ENCODE measurements around the gene BARD1. TPM values are rescaled to one million over a fixed set of nuclear protein-coding genes. Genes with fewer than 3 reads are reported as not detected.

BARD1 gene
- total RNA-seq, 1 donor: 41.0 TPM

GRCh38 chr2:214774108-214774507, 35.4 kb downstream of the BARD1 start:
- H3K4me3 ChIP-seq (ENCODE audit: low read depth, low read length): no peak overlapping the region
- DNase-seq (ENCODE audit: low read depth): peak; percentile 25
- no peak for TF ChIP-seq CTCF (IDR thresholded peaks at IDR 0.05; ENCODE audit: insufficient read depth, low read depth, low read length)

GRCh38 chr2:214772443-214773015, 37.0 kb downstream of the BARD1 start:
- H3K4me3 ChIP-seq (ENCODE audit: low read depth, low read length): no peak overlapping the region
- no peak for TF ChIP-seq CTCF (IDR thresholded peaks at IDR 0.05; ENCODE audit: insufficient read depth, low read depth, low read length)
- no peak for DNase-seq (ENCODE audit: low read depth)

- H3K4me3 ChIP-seq (ENCODE audit: low read depth, low read length): no peak overlapping the region
- TF ChIP-seq CTCF (IDR thresholded peaks at IDR 0.05; ENCODE audit: insufficient read depth, low read depth, low read length): no peak
- DNase-seq (ENCODE audit: low read depth): no peak
Observed at GRCh38 chr2:214765180-214765579, 44.3 kb downstream of the BARD1 start.

- no peak overlapping the region for H3K4me3 ChIP-seq (ENCODE audit: low read depth, low read length)
- no peak for DNase-seq (ENCODE audit: low read depth)
- no peak for TF ChIP-seq CTCF (IDR thresholded peaks at IDR 0.05; ENCODE audit: insufficient read depth, low read depth, low read length)
Observed at GRCh38 chr2:214753455-214753854, 56.0 kb downstream of the BARD1 start.

GRCh38 chr2:214750529-214750928, 59.0 kb downstream of the BARD1 start:
- H3K4me3 ChIP-seq (ENCODE audit: low read depth, low read length): no peak overlapping the region
- no peak for TF ChIP-seq CTCF (IDR thresholded peaks at IDR 0.05; ENCODE audit: insufficient read depth, low read depth, low read length)
- DNase-seq (ENCODE audit: low read depth): no peak

GRCh38 chr2:214747992-214748391, 61.5 kb downstream of the BARD1 start:
- TF ChIP-seq CTCF (IDR thresholded peaks at IDR 0.05; ENCODE audit: insufficient read depth, low read depth, low read length): no peak
- no peak for DNase-seq (ENCODE audit: low read depth)
- H3K4me3 ChIP-seq (ENCODE audit: low read depth, low read length): no peak overlapping the region

- no peak for TF ChIP-seq CTCF (IDR thresholded peaks at IDR 0.05; ENCODE audit: insufficient read depth, low read depth, low read length)
- H3K4me3 ChIP-seq (ENCODE audit: low read depth, low read length): no peak overlapping the region
- no peak for DNase-seq (ENCODE audit: low read depth)
Observed at GRCh38 chr2:214742119-214742518, 67.4 kb downstream of the BARD1 start.

All from fibroblast of villous mesenchyme (primary cell).